HG03196 (cell line): ENCODE data around the gene EOGT.

Experiments
- ATAC-seq: cut with Tn5 transposase; IDR thresholded peaks from one replicate; pipeline ENCODE4 v1.9.1; 2021; ENCODE audit not compliant: unreplicated experiment

The EOGT gene

GRCh38 chr3:69013253-69014021 is at the start of gene EOGT:
Gene EOGT, minus strand, starts transcription at chr3:69013684. Its CDS starts 3,838 bp downstream, at chr3:69009846.
- ATAC-seq: peak; percentile 86

DNA sequence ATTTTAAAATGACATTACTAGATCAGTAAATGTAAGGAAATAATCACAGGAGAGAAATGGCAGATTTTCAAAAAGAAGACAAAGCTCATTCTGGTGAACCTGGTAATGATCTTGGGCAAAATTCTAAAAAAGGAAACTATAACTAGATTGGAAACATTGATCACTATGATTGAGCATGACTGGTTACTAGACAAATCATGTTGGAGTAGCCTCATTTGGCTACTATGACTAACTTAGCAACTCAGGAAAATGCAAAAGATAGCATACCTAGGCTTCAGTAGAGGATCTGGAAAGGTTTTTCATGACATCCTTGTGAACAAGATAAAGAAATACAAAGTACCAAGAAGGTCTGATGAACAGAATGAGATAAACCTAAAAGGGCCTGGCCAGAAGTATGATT is 46.2 kb upstream of the EOGT start:
- no peak for ATAC-seq

GRCh38 chr3:69058947-69059224 is 45.4 kb upstream of the EOGT start:
- no peak for ATAC-seq

- peak; percentile 94 for ATAC-seq
Observed at GRCh38 chr3:69058180-69058946, 44.9 kb upstream of the EOGT start.

DNA sequence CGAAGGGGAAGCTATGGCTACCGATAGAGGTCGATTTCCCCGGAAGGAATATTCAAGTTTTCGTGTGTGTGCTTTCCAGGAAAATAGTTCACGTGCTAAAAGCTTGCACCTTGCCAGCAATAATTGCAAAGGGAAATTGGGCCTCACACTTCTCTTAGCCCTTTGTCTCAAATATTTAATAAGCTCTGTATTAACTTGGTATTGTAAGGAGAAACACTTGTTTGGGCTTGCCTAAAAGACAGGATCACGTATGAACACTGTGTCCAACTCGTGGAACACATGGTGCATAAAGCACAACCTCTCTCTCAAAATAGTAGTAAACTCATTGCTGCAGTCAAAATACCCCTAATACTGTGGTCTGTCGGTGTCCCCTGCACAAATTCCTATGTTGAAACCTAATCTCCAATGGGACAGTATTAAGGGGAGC is 39.0 kb upstream of the EOGT start:
- peak; percentile 12 for ATAC-seq

DNA sequence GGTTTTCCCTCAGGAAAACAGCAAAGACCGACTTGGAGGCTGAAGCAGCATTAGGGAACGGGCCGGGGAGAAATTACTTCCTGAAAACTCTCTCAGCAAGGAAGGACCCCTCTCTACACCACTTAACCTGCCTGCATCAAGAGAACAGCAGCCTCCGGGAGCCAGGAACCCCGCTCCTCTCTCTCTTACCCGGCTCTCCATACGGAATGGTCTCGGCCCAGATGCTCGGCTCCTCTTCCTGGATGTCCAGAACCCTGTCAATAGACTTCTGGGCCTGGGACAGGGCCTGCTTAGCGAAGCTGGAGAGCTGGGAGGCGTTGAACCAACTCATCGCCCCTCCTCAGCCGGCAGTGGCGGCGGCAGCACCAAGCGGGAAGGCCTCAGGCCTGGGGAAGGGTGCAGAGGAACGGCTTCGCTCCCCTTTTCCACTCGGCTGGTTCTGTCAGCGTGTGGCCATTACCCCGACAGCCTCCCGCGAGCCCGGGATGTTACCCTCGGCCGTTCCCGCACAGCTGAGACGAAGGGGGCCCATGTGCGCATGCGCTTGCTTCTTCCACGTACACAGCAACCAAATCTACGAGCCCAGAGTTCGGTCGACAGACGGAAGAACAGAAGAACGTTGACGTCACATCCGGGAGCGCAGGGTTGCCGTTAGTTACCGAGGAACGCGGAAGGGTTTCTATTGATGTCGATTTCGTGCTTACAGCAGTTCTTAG is 38.4 kb upstream of the EOGT start, which contains the start of gene TMF1:
Gene TMF1 (minus strand): TSS at position 578 of the 716 bp plus-strand sequence. CDS start 247 bp downstream, at position 331.
- peak; percentile 97 for ATAC-seq

DNA sequence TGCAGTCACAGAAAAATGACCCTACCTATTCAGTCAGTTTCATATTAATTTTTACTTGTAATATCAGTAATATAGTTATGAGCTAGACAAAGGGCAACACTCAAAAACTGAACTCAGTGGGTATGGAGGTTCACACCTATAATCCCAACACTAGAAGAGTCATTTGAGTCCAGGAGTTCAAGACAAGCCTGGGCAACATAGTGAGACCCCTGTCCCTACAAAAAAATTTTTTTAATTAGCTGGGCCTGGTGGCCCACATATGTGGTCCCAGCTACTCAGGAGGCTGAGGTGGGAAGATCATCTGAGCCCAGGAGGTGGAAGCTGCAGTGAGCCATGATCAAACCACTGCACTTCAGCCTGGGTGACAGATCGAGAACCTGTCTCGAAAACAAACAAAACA is 35.5 kb upstream of the EOGT start:
- ATAC-seq: no peak

DNA sequence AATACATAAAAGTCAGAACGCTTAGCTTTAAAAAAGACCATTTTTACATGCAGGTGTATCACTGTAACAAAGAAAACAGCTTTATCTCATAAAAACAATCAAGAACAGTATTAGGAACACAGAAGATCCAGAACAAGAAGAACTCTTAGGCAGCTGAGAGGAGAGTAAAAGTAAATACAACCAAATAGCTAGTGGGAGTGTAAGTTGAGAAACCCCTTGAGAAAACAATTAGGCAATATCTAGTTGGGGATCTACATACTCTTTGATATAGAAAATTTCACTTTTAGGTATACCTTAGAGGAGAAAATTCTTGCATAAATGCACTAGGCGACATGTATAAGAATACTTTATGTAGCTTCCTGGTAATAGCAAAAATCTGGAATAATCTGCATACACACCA is 31.1 kb upstream of the EOGT start:
- no peak for ATAC-seq

- no peak for ATAC-seq
Observed at GRCh38 chr3:69033470-69033869, 20.0 kb upstream of the EOGT start.

GRCh38 chr3:69032737-69033136 is 19.3 kb upstream of the EOGT start:
- ATAC-seq: no peak

DNA sequence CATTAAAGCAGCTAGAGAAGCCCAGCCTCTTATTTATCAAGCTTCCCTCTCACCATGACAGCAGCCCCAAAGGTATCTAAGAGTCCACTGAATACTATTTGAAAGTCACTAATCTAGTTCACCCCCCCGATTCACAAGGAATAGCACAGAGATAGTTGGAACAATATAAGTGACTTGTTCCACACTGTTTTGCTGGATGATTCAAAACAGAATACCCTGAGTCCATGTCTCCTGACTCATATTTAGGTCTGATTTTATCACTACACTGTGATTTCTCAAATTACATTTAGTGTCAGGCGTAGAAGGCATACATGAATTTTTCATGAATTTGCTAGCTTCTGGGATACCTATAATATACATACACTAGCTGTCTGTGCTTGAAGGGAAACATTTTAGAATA is 18.7 kb upstream of the EOGT start:
- no peak for ATAC-seq

DNA sequence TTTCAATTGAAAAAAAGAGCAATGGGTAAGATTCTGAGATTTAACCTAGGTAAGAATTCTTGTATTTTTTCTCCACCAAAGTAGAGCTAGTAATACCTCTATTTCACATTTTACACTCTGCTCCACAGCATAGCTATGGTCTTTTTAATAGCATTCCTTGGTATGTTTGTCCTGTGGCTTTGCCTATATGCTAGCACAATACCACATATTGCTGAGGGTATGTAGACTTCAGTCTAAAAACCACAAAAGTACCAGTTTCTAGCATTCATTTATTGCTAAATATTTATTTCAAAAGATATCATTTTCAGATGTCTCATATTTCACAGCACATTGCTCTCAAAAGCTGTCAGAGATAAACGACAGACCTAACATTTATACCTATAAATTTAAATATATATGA is 18.2 kb upstream of the EOGT start:
- ATAC-seq: no peak

- no peak for ATAC-seq
Observed at GRCh38 chr3:69020857-69021256, 7.4 kb upstream of the EOGT start.

- ATAC-seq: no peak
Observed at GRCh38 chr3:69020424-69020823, 6.9 kb upstream of the EOGT start.

- ATAC-seq: no peak
Observed at GRCh38 chr3:69016901-69017300, 3.4 kb upstream of the EOGT start.

GRCh38 chr3:69016102-69016501 is 2.6 kb upstream of the EOGT start:
- ATAC-seq: no peak

GRCh38 chr3:69014022-69014580 is 617 bp upstream of the EOGT start:
- no peak for ATAC-seq

- ATAC-seq: peak; percentile 45
Observed at GRCh38 chr3:69012800-69013252, 658 bp downstream of the EOGT start.

- ATAC-seq: no peak
Observed at GRCh38 chr3:69012100-69012799, 1.2 kb downstream of the EOGT start.

GRCh38 chr3:69011096-69011730 is 2.3 kb downstream of the EOGT start:
- no peak for ATAC-seq
